Measurements from ENCODE around the gene MALT1. TPM values are rescaled to one million over a fixed set of nuclear protein-coding genes. Genes with fewer than 3 reads are reported as not detected.

The MALT1 gene
- total and polyA plus RNA-seq, 8 donors = 3.2 to 12.9 (median 7.1) TPM

DNA sequence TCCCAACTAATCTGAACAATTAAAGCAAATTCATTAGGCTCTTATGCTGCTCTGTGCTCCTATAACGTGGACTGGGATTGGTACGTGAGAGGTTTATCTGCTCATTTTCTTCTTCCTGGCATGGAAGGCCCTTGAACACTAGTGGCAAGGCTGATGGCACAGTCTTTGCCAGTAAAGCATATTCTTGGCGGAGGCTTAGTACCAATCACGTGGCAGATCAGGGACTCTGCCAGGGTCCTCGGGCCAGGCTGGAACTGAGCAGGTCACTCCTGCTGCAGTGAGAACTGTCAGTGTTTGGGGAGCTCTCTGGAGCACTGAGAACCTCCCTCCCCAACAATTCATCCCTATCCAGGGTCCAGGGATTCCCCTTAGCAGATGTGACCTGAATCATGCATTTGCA, 38.7 kb upstream of the MALT1 start:
- Histone ChIP-seq H3K4me3 (no peak overlapping the region), H3K9me3 (no peaks in the 10 kb centered on the region), H3K27ac (no peak overlapping the region), H3K36me3 (no peaks in the 10 kb centered on the region), H3K4me1 (no peaks in the 10 kb centered on the region), H3K27me3 (no peaks in the 10 kb centered on the region)
- 54 to 79% methylated on average over 5 of the region's 5 CpGs for WGBS, 2 donors
- ATAC-seq (no peak), DNase-seq (no peak), FAIRE-seq (no peak)
- TF ChIP-seq, protein P1, sequence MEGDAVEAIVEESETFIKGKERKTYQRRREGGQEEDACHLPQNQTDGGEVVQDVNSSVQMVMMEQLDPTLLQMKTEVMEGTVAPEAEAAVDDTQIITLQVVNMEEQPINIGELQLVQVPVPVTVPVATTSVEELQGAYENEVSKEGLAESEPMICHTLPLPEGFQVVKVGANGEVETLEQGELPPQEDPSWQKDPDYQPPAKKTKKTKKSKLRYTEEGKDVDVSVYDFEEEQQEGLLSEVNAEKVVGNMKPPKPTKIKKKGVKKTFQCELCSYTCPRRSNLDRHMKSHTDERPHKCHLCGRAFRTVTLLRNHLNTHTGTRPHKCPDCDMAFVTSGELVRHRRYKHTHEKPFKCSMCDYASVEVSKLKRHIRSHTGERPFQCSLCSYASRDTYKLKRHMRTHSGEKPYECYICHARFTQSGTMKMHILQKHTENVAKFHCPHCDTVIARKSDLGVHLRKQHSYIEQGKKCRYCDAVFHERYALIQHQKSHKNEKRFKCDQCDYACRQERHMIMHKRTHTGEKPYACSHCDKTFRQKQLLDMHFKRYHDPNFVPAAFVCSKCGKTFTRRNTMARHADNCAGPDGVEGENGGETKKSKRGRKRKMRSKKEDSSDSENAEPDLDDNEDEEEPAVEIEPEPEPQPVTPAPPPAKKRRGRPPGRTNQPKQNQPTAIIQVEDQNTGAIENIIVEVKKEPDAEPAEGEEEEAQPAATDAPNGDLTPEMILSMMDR (IDR thresholded peaks at IDR 0.05) = no peak
- intact Hi-C loops (cut with DNase I) = no loop called here

DNA sequence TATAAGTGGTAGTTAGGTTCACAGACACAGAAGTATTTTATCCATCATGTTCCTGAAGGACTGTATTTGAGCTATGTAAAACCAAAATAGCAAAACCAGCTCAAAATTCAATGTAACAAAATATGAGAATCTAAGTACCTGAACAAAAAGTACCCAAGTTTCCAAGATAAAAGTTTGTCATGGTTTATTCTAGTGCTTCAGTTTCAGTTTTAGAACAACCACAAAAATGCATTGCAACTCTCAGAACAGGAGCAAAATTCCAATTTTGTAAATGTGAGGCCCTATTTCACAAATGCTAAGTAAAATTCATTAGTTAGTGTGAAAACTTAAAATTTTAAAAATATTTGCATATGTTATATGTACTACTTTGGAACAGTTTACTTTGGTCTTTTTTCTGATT, 37.4 kb upstream of the MALT1 start:
- TF ChIP-seq, protein P1 (IDR thresholded peaks at IDR 0.05) = no peak
- Histone ChIP-seq H3K9me3 (no peaks in the 10 kb centered on the region), H3K4me1 (no peaks in the 10 kb centered on the region), H3K36me3 (no peaks in the 10 kb centered on the region), H3K27me3 (no peaks in the 10 kb centered on the region), H3K4me3 (no peak overlapping the region), H3K27ac (no peak overlapping the region)
- intact Hi-C loops (cut with DNase I) = no loop called here
- DNase-seq (no peak), ATAC-seq (no peak), FAIRE-seq (no peak)

DNA sequence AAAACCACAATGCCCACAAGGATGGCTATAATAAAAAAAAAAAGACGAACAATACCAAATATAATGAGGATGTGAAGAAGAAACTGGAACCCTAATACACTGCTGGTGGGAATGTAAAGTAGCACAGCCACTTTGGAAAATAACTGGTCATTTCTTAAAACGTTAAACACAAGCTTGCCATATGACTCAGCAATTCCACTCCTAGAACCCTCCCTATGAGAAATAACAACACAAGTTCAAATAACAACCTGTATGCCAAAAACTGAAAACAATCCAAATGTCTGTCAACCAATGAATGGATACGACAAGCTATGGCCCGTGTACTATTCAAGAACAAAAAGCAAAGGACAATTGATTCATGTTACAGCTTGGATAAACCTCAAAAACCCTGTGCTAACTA, 35.4 kb upstream of the MALT1 start:
- no peak for ATAC-seq
- 23 to 28% methylated on average over 4 of the region's 4 CpGs for WGBS, 2 donors

DNA sequence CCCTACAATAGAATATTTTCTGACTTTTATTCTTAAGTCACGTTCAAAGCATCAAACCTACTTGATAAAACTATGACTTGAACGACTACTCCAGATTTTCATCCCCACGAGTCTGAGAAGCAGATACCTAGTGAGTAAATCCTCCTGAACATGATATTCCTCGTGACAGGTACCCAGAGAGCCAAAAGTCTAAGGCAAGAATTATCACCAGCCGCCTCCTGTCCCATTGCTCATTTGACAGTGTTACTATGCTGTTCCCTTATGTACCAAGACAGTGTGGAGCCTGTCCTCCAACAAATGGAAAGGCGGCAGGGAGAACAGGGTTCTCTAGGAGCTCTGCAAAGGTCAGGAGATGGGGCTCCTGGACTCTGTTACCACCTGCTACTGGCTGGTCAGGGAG, 34.1 kb upstream of the MALT1 start:
- Histone ChIP-seq H3K27me3 (no peaks in the 10 kb centered on the region), H3K4me1 (no peaks in the 10 kb centered on the region), H3K9me3 (no peaks in the 10 kb centered on the region), H3K27ac (no peak overlapping the region), H3K4me3 (no peak overlapping the region), H3K36me3 (no peaks in the 10 kb centered on the region)
- TF ChIP-seq, protein P1 (IDR thresholded peaks at IDR 0.05) = no peak
- no peak for ATAC-seq
- no peak for FAIRE-seq
- DNase-seq = no peak
- intact Hi-C loops (cut with DNase I) = no loop called here
- 74 to 88% methylated on average over 6 of the region's 6 CpGs for WGBS, 2 donors

More for the DNA sequence above, 35.4 kb upstream of the MALT1 start:
- Histone ChIP-seq H3K27ac (no peak overlapping the region), H3K36me3 (no peaks in the 10 kb centered on the region), H3K4me1 (no peaks in the 10 kb centered on the region), H3K4me3 (no peak overlapping the region), H3K9me3 (no peaks in the 10 kb centered on the region), H3K27me3 (no peaks in the 10 kb centered on the region)
- DNase-seq (no peak), FAIRE-seq (no peak)
- TF ChIP-seq, protein P1 (IDR thresholded peaks at IDR 0.05) = no peak
- intact Hi-C loops (cut with DNase I) = no loop called here

DNA sequence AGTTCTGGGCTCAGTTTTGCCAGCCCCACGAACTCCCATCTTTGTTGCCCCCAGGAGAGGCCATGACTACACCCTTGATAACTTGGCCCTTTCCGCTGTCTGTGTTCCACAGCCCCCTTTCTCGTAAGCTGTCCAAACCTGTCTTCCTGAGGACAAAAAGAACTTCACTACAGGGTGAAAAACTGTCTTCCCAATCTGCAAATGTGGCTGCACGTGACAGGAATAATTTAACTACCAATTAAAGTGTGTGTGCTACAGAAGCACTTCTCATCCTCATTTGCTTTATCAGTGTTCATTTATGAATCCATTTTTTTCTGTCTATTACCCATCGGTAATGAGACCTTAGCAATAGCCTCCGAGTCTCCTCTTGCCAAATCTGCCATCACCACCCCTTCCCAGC, 33.3 kb upstream of the MALT1 start:
- 73 to 74% methylated on average over 6 of the region's 6 CpGs for WGBS, 2 donors
- ATAC-seq = no peak

More for the DNA sequence above, 33.3 kb upstream of the MALT1 start:
- Histone ChIP-seq H3K27ac (no peak overlapping the region), H3K36me3 (no peaks in the 10 kb centered on the region), H3K27me3 (no peaks in the 10 kb centered on the region), H3K9me3 (no peaks in the 10 kb centered on the region), H3K4me1 (no peaks in the 10 kb centered on the region), H3K4me3 (no peak overlapping the region)
- no peak for FAIRE-seq
- DNase-seq = no peak
- intact Hi-C loops (cut with DNase I) = no loop called here
- TF ChIP-seq, protein P1 (IDR thresholded peaks at IDR 0.05) = no peak
